ENCODE data around the gene GTPBP1.

DNA sequence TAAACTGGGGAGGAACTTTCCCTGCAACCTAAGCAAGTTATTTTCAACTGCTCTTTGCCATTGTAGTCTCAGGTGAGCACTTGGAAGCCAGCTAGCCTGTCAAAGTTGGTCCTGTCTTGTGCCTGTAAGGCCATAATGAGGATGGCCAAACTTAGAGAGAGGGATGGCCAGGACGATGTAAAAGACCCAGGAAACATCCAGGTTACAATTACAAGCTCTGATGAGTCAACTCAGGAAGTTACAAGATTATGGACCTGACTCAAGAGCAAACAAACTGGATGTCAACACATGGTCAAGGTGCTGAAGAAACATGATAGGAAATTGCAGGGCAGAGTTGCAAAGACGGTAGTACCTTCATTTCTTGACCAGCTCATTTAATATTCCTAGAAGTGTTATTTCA lies 1.6 kb downstream of the GTPBP1 start:
- TF ChIP-seq, protein P1, sequence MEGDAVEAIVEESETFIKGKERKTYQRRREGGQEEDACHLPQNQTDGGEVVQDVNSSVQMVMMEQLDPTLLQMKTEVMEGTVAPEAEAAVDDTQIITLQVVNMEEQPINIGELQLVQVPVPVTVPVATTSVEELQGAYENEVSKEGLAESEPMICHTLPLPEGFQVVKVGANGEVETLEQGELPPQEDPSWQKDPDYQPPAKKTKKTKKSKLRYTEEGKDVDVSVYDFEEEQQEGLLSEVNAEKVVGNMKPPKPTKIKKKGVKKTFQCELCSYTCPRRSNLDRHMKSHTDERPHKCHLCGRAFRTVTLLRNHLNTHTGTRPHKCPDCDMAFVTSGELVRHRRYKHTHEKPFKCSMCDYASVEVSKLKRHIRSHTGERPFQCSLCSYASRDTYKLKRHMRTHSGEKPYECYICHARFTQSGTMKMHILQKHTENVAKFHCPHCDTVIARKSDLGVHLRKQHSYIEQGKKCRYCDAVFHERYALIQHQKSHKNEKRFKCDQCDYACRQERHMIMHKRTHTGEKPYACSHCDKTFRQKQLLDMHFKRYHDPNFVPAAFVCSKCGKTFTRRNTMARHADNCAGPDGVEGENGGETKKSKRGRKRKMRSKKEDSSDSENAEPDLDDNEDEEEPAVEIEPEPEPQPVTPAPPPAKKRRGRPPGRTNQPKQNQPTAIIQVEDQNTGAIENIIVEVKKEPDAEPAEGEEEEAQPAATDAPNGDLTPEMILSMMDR (IDR thresholded peaks at IDR 0.05): no peak
- TF ChIP-seq POLR2A (IDR thresholded peaks at IDR 0.05): no peak

Data from uterus (tissue), 2 donors.